ENCODE data around the gene HDAC7.

The HDAC7 gene

GRCh38 chr12:47807338-47807737 lies 12.4 kb downstream of the HDAC7 start:
- TF ChIP-seq YY1 (IDR thresholded peaks at IDR 0.05; ENCODE audit: low read depth) (no peak), FOXM1 (IDR thresholded peaks at IDR 0.05; ENCODE audit: borderline replicate concordance, low read depth) (no peak), TCF12 (IDR thresholded peaks at IDR 0.05; ENCODE audit: low read depth) (no peak), NFIC (IDR thresholded peaks at IDR 0.05) (no peak)

GRCh38 chr12:47805417-47805816 lies 14.3 kb downstream of the HDAC7 start:
- TF ChIP-seq REST (IDR thresholded peaks at IDR 0.05; ENCODE audit: low read depth) (no peak), RAD21 (IDR thresholded peaks at IDR 0.05; ENCODE audit: low read depth) (no peak), EP300 (IDR thresholded peaks at IDR 0.05; ENCODE audit: borderline replicate concordance) (no peak)

GRCh38 chr12:47804171-47804570 lies 15.5 kb downstream of the HDAC7 start:
- TF ChIP-seq RAD21 (IDR thresholded peaks at IDR 0.05; ENCODE audit: low read depth) (no peak), EP300 (IDR thresholded peaks at IDR 0.05; ENCODE audit: borderline replicate concordance) (no peak), CEBPB (IDR thresholded peaks at IDR 0.05) (no peak)

GRCh38 chr12:47803191-47803875 lies 16.4 kb downstream of the HDAC7 start:
- TF ChIP-seq REST (IDR thresholded peaks at IDR 0.05; ENCODE audit: low read depth), result no peak
- TF ChIP-seq CREB1 (IDR thresholded peaks at IDR 0.05; ENCODE audit: low read depth), result no peak
- no peak for TF ChIP-seq TEAD4 (IDR thresholded peaks at IDR 0.05)
- no peak for TF ChIP-seq EP300 (IDR thresholded peaks at IDR 0.05; ENCODE audit: borderline replicate concordance)

GRCh38 chr12:47802312-47802711 lies 17.4 kb downstream of the HDAC7 start:
- TF ChIP-seq USF1 (IDR thresholded peaks at IDR 0.05) (no peak), CEBPB (IDR thresholded peaks at IDR 0.05) (no peak), TAF1 (IDR thresholded peaks at IDR 0.05; ENCODE audit: low read depth) (no peak), YY1 (IDR thresholded peaks at IDR 0.05; ENCODE audit: low read depth) (no peak), NFIC (IDR thresholded peaks at IDR 0.05) (no peak)

GRCh38 chr12:47801904-47802246 lies 17.8 kb downstream of the HDAC7 start:
- TF ChIP-seq CREB1 (IDR thresholded peaks at IDR 0.05; ENCODE audit: low read depth), result no peak
- TF ChIP-seq ZBTB7A (IDR thresholded peaks at IDR 0.05; ENCODE audit: low read depth), result no peak
- no peak for TF ChIP-seq USF1 (IDR thresholded peaks at IDR 0.05)
- no peak for TF ChIP-seq TEAD4 (IDR thresholded peaks at IDR 0.05)
- TF ChIP-seq EGR1 (IDR thresholded peaks at IDR 0.05), result no peak
- no peak for TF ChIP-seq REST (IDR thresholded peaks at IDR 0.05; ENCODE audit: low read depth)
- no peak for TF ChIP-seq RAD21 (IDR thresholded peaks at IDR 0.05; ENCODE audit: low read depth)
- TF ChIP-seq MAX (IDR thresholded peaks at IDR 0.05), result no peak
- TF ChIP-seq NFIC (IDR thresholded peaks at IDR 0.05), result no peak
- no peak for TF ChIP-seq EP300 (IDR thresholded peaks at IDR 0.05; ENCODE audit: borderline replicate concordance)
- no peak for TF ChIP-seq FOXM1 (IDR thresholded peaks at IDR 0.05; ENCODE audit: borderline replicate concordance, low read depth)
- no peak for TF ChIP-seq TCF12 (IDR thresholded peaks at IDR 0.05; ENCODE audit: low read depth)
